ENCODE measurements around the gene LRRK1.

GRCh38 chr15:101093958-101094357 is 174.8 kb downstream of the LRRK1 start:
- TF ChIP-seq POLR2AphosphoS5 (IDR thresholded peaks at IDR 0.05; ENCODE audit: low read depth, low read length), result no peak
- TF ChIP-seq POLR2A (IDR thresholded peaks at IDR 0.05; ENCODE audit: low read depth, low read length), result no peak

Measured in GM12891 (cell line).